GM19467 (cell line): ENCODE measurements around the gene HABP4.

Experiments used
- ATAC-seq: cut with Tn5 transposase; IDR thresholded peaks from one replicate; pipeline ENCODE4 v1.9.1; 2021; ENCODE audit warnings: mild to moderate bottlenecking, moderate library complexity; ENCODE audit not compliant: unreplicated experiment

Gene HABP4

GRCh38 chr9:96449845-96450612, at the start of gene HABP4:
Gene HABP4 (plus strand): TSS chr9:96450169. CDS start chr9:96450280, 111 bp downstream.
- ATAC-seq, result peak; percentile 97

- no peak for ATAC-seq
These were observed 41.3 kb upstream of the HABP4 start for GRCh38 chr9:96408409-96409280.

GRCh38 chr9:96411129-96411838, 38.7 kb upstream of the HABP4 start:
- no peak for ATAC-seq

GRCh38 chr9:96412174-96412913, 37.6 kb upstream of the HABP4 start:
- ATAC-seq, result no peak

- ATAC-seq, result no peak
These were observed 36.4 kb upstream of the HABP4 start for GRCh38 chr9:96413302-96414221.

- peak; percentile 21 for ATAC-seq
These were observed 32.9 kb upstream of the HABP4 start for GRCh38 chr9:96417051-96417586.

GRCh38 chr9:96417661-96418082, 32.3 kb upstream of the HABP4 start:
- peak; percentile 3 for ATAC-seq

GRCh38 chr9:96418083-96418919, 31.7 kb upstream of the HABP4 start, which contains the start of gene ZNF367:
Gene ZNF367 (minus strand): TSS chr9:96418370. CDS start chr9:96418032, 338 bp downstream.
- ATAC-seq, result peak; percentile 53

- peak; percentile 26 for ATAC-seq
These were observed 30.9 kb upstream of the HABP4 start for GRCh38 chr9:96418920-96419690.

- ATAC-seq, result no peak
These were observed 30.3 kb upstream of the HABP4 start for GRCh38 chr9:96419691-96419969.

- no peak for ATAC-seq
These were observed 29.3 kb upstream of the HABP4 start for GRCh38 chr9:96420468-96421219.

- no peak for ATAC-seq
These were observed 26.5 kb upstream of the HABP4 start for GRCh38 chr9:96423322-96423984.

- ATAC-seq, result no peak
These were observed 26.0 kb upstream of the HABP4 start for GRCh38 chr9:96423985-96424336.

- no peak for ATAC-seq
These were observed 24.3 kb upstream of the HABP4 start for GRCh38 chr9:96425500-96426169.

- no peak for ATAC-seq
These were observed 20.2 kb upstream of the HABP4 start for GRCh38 chr9:96429732-96430131.

GRCh38 chr9:96430377-96430776, 19.6 kb upstream of the HABP4 start:
- ATAC-seq, result no peak
